Measurements from ENCODE around the gene FAM171A1. TPM values are rescaled to one million over a fixed set of nuclear protein-coding genes. Genes with fewer than 3 reads are reported as not detected.

The FAM171A1 gene
- total and polyA plus RNA-seq, 2 of the 13 experiments (the other 11 are each of a cell fraction or from before 2014, with no cell fraction given) = 21.5 to 34.7 TPM

- TF ChIP-seq KIAA2018 (CRISPR knock-in tag; IDR thresholded peaks at IDR 0.05; ENCODE audit: borderline replicate concordance) = no peak
- no peak for TF ChIP-seq ZNF576 (CRISPR knock-in tag; IDR thresholded peaks at IDR 0.05)
- no peak for TF ChIP-seq SOX6 (IDR thresholded peaks at IDR 0.05)
- peak; percentile 89 for TF ChIP-seq SOX6 (CRISPR knock-in tag; IDR thresholded peaks at IDR 0.05)
- TF ChIP-seq SRSF4 (IDR thresholded peaks at IDR 0.05; ENCODE audit: low read depth, low read length, poor library complexity, severe bottlenecking) = no peak
- peak; percentile 45; the same call in 1 of the 2 replicates for TF ChIP-seq IKZF5 (CRISPR knock-in tag; IDR thresholded peaks at IDR 0.05)
- TF ChIP-seq ZBTB33 (CRISPR knock-in tag; IDR thresholded peaks at IDR 0.05) = no peak
- no peak for TF ChIP-seq FOSL1 (CRISPR knock-in tag; IDR thresholded peaks at IDR 0.05; ENCODE audit: borderline replicate concordance)
- no peak for TF ChIP-seq ZUFSP (CRISPR knock-in tag; IDR thresholded peaks at IDR 0.05; ENCODE audit: borderline replicate concordance)
- no peak for TF ChIP-seq POLR2AphosphoS2 (IDR thresholded peaks at IDR 0.05; ENCODE audit: low read depth, low read length)
These were observed 37.0 kb downstream of the FAM171A1 start (continued) for GRCh38 chr10:15333909-15334649.
